ENCODE measurements around the gene HDDC2. TPM values are rescaled to one million over a fixed set of nuclear protein-coding genes. Genes with fewer than 3 reads are reported as not detected.

Gene HDDC2
- total RNA-seq, 1 experiment from 2014 or later = 55.2 TPM

GRCh38 chr6:125274935-125275334, 26.8 kb downstream of the HDDC2 start:
- H3K9me3 ChIP-seq (ENCODE audit: insufficient read depth, low read depth) = no peaks in the 10 kb centered on the region
- ChIA-PET CTCF (no interaction called here), POLR2A (ENCODE audit: unreplicated experiment) (no interaction called here)
- H3K27me3 ChIP-seq (ENCODE audit: insufficient read depth, low read depth) = no peaks in the 10 kb centered on the region
- H3K4me1 ChIP-seq (replicated peaks; ENCODE audit: insufficient read depth) = peaks cover 20% of the 10 kb centered on the region
- TF ChIP-seq EZH2 (IDR thresholded peaks at IDR 0.05; ENCODE audit: low read depth) = no peak
- TF ChIP-seq CTCF (conservative IDR thresholded peaks at IDR 0.05) = no peak
- H3K36me3 ChIP-seq (ENCODE audit: low read depth) = peaks cover 4% of the 10 kb centered on the region; the same call in 1 of the 2 replicates
- H3F3A ChIP-seq (ENCODE audit: insufficient read depth, low read depth) = peaks cover 11% of the 10 kb centered on the region; the same call in 1 of the 2 replicates
- intact Hi-C loops (cut with micrococcal nuclease; ENCODE audit: unreplicated experiment) = loop anchor here (1.0 to 2.0 kb wide), 3 partner anchors 82 to 151 kb away; no protein-coding TSS in a partner anchor
- H3K9me2 ChIP-seq (ENCODE audit: insufficient read depth) = no peaks in the 10 kb centered on the region
- DNase-seq = no peak
- no peaks in the 10 kb centered on the region for H4K20me1 ChIP-seq (ENCODE audit: insufficient read depth)
- no peak overlapping the region for H3K4me2 ChIP-seq
- no peak overlapping the region for H2AFZ ChIP-seq
- H3K79me2 ChIP-seq (ENCODE audit: low read depth) = 0 out of 2 replicates have a peak, but pooled peaks cover 3% of the 10 kb centered on the region
- H3K27ac ChIP-seq = peak overlapping the region; percentile 71
- TSS peak; percentile 70 for BruUV-seq (replicated peaks)
- H3K4me3 ChIP-seq = no peak overlapping the region

GRCh38 chr6:125273965-125274364, 27.8 kb downstream of the HDDC2 start:
- intact Hi-C loops (cut with micrococcal nuclease; ENCODE audit: unreplicated experiment) = loop anchor here (1.0 to 2.0 kb wide), 3 partner anchors 81 to 150 kb away; no protein-coding TSS in a partner anchor
- CTCF ChIA-PET = interaction anchor here (0.6 to 1.5 kb wide), 2 partner anchors 82 to 1084 kb away, joined by 3 to 4 read pairs; no protein-coding TSS in a partner anchor
- peak overlapping the region; percentile 57 for H3K4me2 ChIP-seq
- H3F3A ChIP-seq (ENCODE audit: insufficient read depth, low read depth) = peaks cover 11% of the 10 kb centered on the region; the same call in 1 of the 2 replicates
- POLR2A ChIA-PET (ENCODE audit: unreplicated experiment) = no interaction called here
- TF ChIP-seq CTCF (conservative IDR thresholded peaks at IDR 0.05) (no peak), EZH2 (IDR thresholded peaks at IDR 0.05; ENCODE audit: low read depth) (no peak)
- no peaks in the 10 kb centered on the region for H4K20me1 ChIP-seq (ENCODE audit: insufficient read depth)
- peaks cover 20% of the 10 kb centered on the region for H3K4me1 ChIP-seq (replicated peaks; ENCODE audit: insufficient read depth)
- DNase-seq = peak; percentile 87 to 96
- no peaks in the 10 kb centered on the region for H3K9me2 ChIP-seq (ENCODE audit: insufficient read depth)
- no peak overlapping the region for H2AFZ ChIP-seq
- peaks cover 4% of the 10 kb centered on the region; the same call in 1 of the 2 replicates for H3K36me3 ChIP-seq (ENCODE audit: low read depth)
- no peak overlapping the region for H3K4me3 ChIP-seq
- no peaks in the 10 kb centered on the region for H3K27me3 ChIP-seq (ENCODE audit: insufficient read depth, low read depth)
- no peaks in the 10 kb centered on the region for H3K9me3 ChIP-seq (ENCODE audit: insufficient read depth, low read depth)
- no TSS peak for BruUV-seq (replicated peaks)
- peak overlapping the region; percentile 71 for H3K27ac ChIP-seq
- H3K79me2 ChIP-seq (ENCODE audit: low read depth) = 0 out of 2 replicates have a peak, but pooled peaks cover 1% of the 10 kb centered on the region

- no peak overlapping the region for H2AFZ ChIP-seq
- ChIA-PET CTCF (interaction anchor here (1.5 kb wide), 1 partner anchor 81 kb away, joined by 4 read pairs; no protein-coding TSS in a partner anchor), POLR2A (ENCODE audit: unreplicated experiment) (no interaction called here)
- no TSS peak for BruUV-seq (replicated peaks)
- H3K4me2 ChIP-seq = peak overlapping the region; percentile 42; the same call in 1 of the 2 replicates
- H3K9me3 ChIP-seq (ENCODE audit: insufficient read depth, low read depth) = no peaks in the 10 kb centered on the region
- H3F3A ChIP-seq (ENCODE audit: insufficient read depth, low read depth) = peaks cover 11% of the 10 kb centered on the region; the same call in 1 of the 2 replicates
- peak overlapping the region; percentile 71 for H3K27ac ChIP-seq
- H3K79me2 ChIP-seq (ENCODE audit: low read depth) = no peaks in the 10 kb centered on the region
- DNase-seq = no peak
- no peaks in the 10 kb centered on the region for H4K20me1 ChIP-seq (ENCODE audit: insufficient read depth)
- intact Hi-C loops (cut with micrococcal nuclease; ENCODE audit: unreplicated experiment) = no loop called here
- peaks cover 4% of the 10 kb centered on the region; the same call in 1 of the 2 replicates for H3K36me3 ChIP-seq (ENCODE audit: low read depth)
- no peaks in the 10 kb centered on the region for H3K27me3 ChIP-seq (ENCODE audit: insufficient read depth, low read depth)
- H3K4me1 ChIP-seq (replicated peaks; ENCODE audit: insufficient read depth) = peaks cover 20% of the 10 kb centered on the region
- TF ChIP-seq CTCF (conservative IDR thresholded peaks at IDR 0.05) (no peak), EZH2 (IDR thresholded peaks at IDR 0.05; ENCODE audit: low read depth) (no peak)
- H3K9me2 ChIP-seq (ENCODE audit: insufficient read depth) = no peaks in the 10 kb centered on the region
- H3K4me3 ChIP-seq = no peak overlapping the region
Measured at GRCh38 chr6:125273251-125273650, 28.5 kb downstream of the HDDC2 start.

All from PC-9 (cell line).